NCI-H2107 (cell line): ENCODE measurements around the gene PSMB4.
"Not testable (repeated sequence)": the region's sequence is repeated elsewhere in the genome, so short reads cannot be mapped to it uniquely, and the experiment has no call there.

ENCODE experiments used
- DNase-seq: peaks from one replicate; lab custom pipeline; 2025; lab: John Stamatoyannopoulos, UW

Gene PSMB4

GRCh38 chr1:151399324-151400171, at the start of gene PSMB4:
PSMB4 (plus strand) TSS chr1:151399573; CDS start chr1:151399588, 15 bp downstream.
- peak; percentile 75 for DNase-seq

GRCh38 chr1:151350323-151350722, 49.0 kb upstream of the PSMB4 start:
- not testable (repeated sequence) for DNase-seq

GRCh38 chr1:151352021-151352718, 47.2 kb upstream of the PSMB4 start:
- no peak for DNase-seq

GRCh38 chr1:151356696-151357095, 42.7 kb upstream of the PSMB4 start:
- DNase-seq, result no peak

GRCh38 chr1:151361883-151362282, 37.5 kb upstream of the PSMB4 start:
- no peak for DNase-seq

GRCh38 chr1:151362308-151363155, 36.8 kb upstream of the PSMB4 start:
- DNase-seq, result no peak

GRCh38 chr1:151364996-151365395, 34.4 kb upstream of the PSMB4 start:
- no peak for DNase-seq

- no peak for DNase-seq
These were observed 31.5 kb upstream of the PSMB4 start for GRCh38 chr1:151367658-151368392.

- no peak for DNase-seq
These were observed 30.7 kb upstream of the PSMB4 start for GRCh38 chr1:151368393-151369301.

GRCh38 chr1:151369302-151369610, 30.1 kb upstream of the PSMB4 start:
- no peak for DNase-seq

GRCh38 chr1:151369621-151370048, 29.7 kb upstream of the PSMB4 start:
- DNase-seq, result no peak

GRCh38 chr1:151370211-151370911, 29.0 kb upstream of the PSMB4 start:
- no peak for DNase-seq

- peak; percentile 70 for DNase-seq
These were observed 27.9 kb upstream of the PSMB4 start for GRCh38 chr1:151371370-151372057.

GRCh38 chr1:151372058-151372934, 27.1 kb upstream of the PSMB4 start, which contains the start of gene SELENBP1:
SELENBP1 (minus strand) TSS chr1:151372705; CDS start chr1:151372641, 64 bp downstream.
- peak; percentile 52 for DNase-seq

GRCh38 chr1:151373196-151373595, 26.2 kb upstream of the PSMB4 start:
- DNase-seq, result no peak

- no peak for DNase-seq
These were observed 22.1 kb upstream of the PSMB4 start for GRCh38 chr1:151377150-151377884.

GRCh38 chr1:151384584-151384983, 14.8 kb upstream of the PSMB4 start:
- no peak for DNase-seq

- DNase-seq, result no peak
These were observed 13.4 kb upstream of the PSMB4 start for GRCh38 chr1:151386002-151386401.
